Psoas muscle (tissue), 8 donors: ENCODE results near the gene CDC42BPA. TPM values are rescaled to one million over a fixed set of nuclear protein-coding genes. Genes with fewer than 3 reads are reported as not detected.

Source experiments
- ATAC-seq, 4 donors: fragments of 200-7000 bp; cut with Tn5 transposase; one replicate each; pipeline ENCODE4 v1.9.1; 2020; ENCODE audit warnings: moderate library complexity in 3 of 4, mild to moderate bottlenecking in 2 of 4
- DNase-seq, 2 donors: peaks; one replicate each; pipeline ENCODE4 v3.0.0-alpha.2; 2020
- H3K27ac ChIP-seq: fragments of 200-600 bp; one replicate; pipeline ENCODE4 v1.8.0; 2022
- H3K27me3 ChIP-seq, 3 donors: fragments of 200-600 bp in 1 of 3; one replicate each; pipeline versions ENCODE4 v1.6.1 to v1.8.0; 2013 to 2022; ENCODE audit warnings: low read length in 2 of 3, mild to moderate bottlenecking in 2 of 3, moderate library complexity in 1 of 3; ENCODE audit not compliant: insufficient read depth in 3 of 3
- H3K36me3 ChIP-seq, 2 donors: fragments of 200-600 bp in 1 of 2; one replicate each; pipeline versions ENCODE4 v1.6.1 to v1.8.0; 2013 to 2022; ENCODE audit warnings: low read depth in 1 of 2, mild to moderate bottlenecking in 1 of 2, moderate library complexity in 1 of 2; ENCODE audit not compliant: insufficient read depth in 1 of 2
- H3K4me1 ChIP-seq: fragments of 200-600 bp; one replicate; pipeline ENCODE4 v1.8.0; 2022
- H3K4me3 ChIP-seq: fragments of 200-600 bp; one replicate; pipeline ENCODE4 v1.8.0; 2022; ENCODE audit warnings: mild to moderate bottlenecking
- H3K9me3 ChIP-seq: fragments of 200-600 bp; one replicate; pipeline ENCODE4 v1.8.0; 2022
- WGBS, 3 donors: extraction: QIAGEN DNeasy Blood & Tissue Kit; methylation state at CpG; one replicate each; pipeline versions ENCODE4 v1.1.6 to v1.1.7; 2013; 5-methylcytosine and 5-hydroxymethylcytosine counted together
- intact Hi-C, 2 donors: fragments of 100-400 bp; cut with DNase I; formaldehyde crosslinking; loops; one replicate each; pipeline versions ENCODE4 v1.11.0 to v1.14.2; 2022
- polyA plus RNA-seq, 3 donors: library from polyadenylated mRNA; stranded (reverse); fragments of 200-250 nt; gene quantifications; one replicate each; pipeline ENCODE4 v1.2.3, GENCODE V29; 2013
- total RNA-seq, 4 donors: library from RNA; stranded (reverse); fragmentation: NEBNext Ultra II Directional in 2 of 4; extraction: Animal tissue kit (Norgen Biotek cat#: 25700) in 2 of 4; gene quantifications; one replicate each; pipeline versions ENCODE4 v1.2.1 to v1.2.4, GENCODE V29; 2021 to 2023
- TF ChIP-seq, protein P1 (sequence below): fragments of 200-600 bp; IDR thresholded peaks from one replicate; pipeline ENCODE4 v1.8.0; 2022; ENCODE audit warnings: antibody characterized with exemption
- donor health status: healthy with polysubstance abuse.
- donor health status: DM: no; HTN: no; CAD: no; lungs with moderate emphysema.
- donor health status: Bipolar disorder and iron deficiency.
- donor health status: healthy.
- donor health status: DM: yes; HTN: yes; CAD: no.
- donor health status: DM: no; HTN: no; CAD: no.
- donor health status: DM: no; HTN: no; CAD: no.
- donor health status: DM: yes; HTN: yes; CAD: no.

The CDC42BPA gene
- total and polyA plus RNA-seq, 7 donors = 5.3 to 23.0 (median 15.7) TPM

DNA sequence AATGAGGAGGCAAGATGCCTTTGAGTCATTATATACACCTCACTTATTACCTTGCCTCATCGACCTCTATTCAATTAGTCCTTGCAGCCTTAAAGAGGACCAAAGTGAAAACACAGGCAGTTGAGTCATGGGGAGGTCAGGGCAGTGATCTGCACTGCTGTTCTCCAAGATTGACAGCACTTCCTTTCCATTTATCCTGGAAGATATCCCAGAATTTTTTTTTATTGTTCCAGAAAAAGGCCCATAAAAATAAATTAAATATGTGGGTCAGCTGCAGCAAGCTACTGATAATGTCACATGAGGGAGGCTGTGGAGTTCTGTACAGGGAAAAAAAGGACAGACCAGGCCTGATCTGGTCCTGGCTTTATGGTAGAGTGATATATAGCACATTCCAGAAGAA lies 33.2 kb upstream of the CDC42BPA start:
- Histone ChIP-seq H3K4me1 (no peaks in the 10 kb centered on the region), H3K27ac (no peak overlapping the region), H3K9me3 (no peaks in the 10 kb centered on the region), H3K4me3 (no peak overlapping the region), H3K27me3 (no peaks in the 10 kb centered on the region), H3K36me3 (no peaks in the 10 kb centered on the region)
- TF ChIP-seq, protein P1, sequence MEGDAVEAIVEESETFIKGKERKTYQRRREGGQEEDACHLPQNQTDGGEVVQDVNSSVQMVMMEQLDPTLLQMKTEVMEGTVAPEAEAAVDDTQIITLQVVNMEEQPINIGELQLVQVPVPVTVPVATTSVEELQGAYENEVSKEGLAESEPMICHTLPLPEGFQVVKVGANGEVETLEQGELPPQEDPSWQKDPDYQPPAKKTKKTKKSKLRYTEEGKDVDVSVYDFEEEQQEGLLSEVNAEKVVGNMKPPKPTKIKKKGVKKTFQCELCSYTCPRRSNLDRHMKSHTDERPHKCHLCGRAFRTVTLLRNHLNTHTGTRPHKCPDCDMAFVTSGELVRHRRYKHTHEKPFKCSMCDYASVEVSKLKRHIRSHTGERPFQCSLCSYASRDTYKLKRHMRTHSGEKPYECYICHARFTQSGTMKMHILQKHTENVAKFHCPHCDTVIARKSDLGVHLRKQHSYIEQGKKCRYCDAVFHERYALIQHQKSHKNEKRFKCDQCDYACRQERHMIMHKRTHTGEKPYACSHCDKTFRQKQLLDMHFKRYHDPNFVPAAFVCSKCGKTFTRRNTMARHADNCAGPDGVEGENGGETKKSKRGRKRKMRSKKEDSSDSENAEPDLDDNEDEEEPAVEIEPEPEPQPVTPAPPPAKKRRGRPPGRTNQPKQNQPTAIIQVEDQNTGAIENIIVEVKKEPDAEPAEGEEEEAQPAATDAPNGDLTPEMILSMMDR = no peak
- WGBS, 3 donors = 0 to 24% (median 0%) methylated on average over 1 of the region's 1 CpG
- ATAC-seq = peak in 2 of 4 donors; percentile 42 to 46
- no peak for DNase-seq
- intact Hi-C loops = no loop called here

DNA sequence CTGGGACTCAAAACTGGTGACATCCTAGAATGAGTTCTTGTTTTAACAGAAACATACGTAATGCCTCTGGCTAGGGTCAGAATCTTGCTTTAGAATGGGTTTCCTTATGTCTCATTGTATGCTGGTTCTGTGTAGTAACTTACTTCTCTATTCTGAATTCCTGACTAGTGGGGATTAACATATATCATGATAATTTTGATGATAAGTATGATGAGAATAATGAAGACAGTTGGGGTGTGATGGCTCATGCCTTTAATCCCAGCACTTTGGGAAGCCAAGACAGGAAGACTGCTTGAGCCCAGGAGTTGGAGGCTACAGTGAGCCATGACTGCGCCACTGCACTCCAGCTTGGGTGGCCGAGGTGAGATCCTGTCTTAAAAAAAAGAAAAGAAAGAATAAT lies 31.7 kb upstream of the CDC42BPA start:
- Histone ChIP-seq H3K27ac (no peak overlapping the region), H3K4me3 (no peak overlapping the region), H3K36me3 (no peaks in the 10 kb centered on the region), H3K27me3 (no peaks in the 10 kb centered on the region), H3K4me1 (no peaks in the 10 kb centered on the region), H3K9me3 (no peaks in the 10 kb centered on the region)
- TF ChIP-seq, protein P1 = no peak
- ATAC-seq (no peak), DNase-seq (no peak)
- intact Hi-C loops = no loop called here
- 90 to 99% (median 98%) methylated on average over 3 of the region's 3 CpGs for WGBS, 3 donors

DNA sequence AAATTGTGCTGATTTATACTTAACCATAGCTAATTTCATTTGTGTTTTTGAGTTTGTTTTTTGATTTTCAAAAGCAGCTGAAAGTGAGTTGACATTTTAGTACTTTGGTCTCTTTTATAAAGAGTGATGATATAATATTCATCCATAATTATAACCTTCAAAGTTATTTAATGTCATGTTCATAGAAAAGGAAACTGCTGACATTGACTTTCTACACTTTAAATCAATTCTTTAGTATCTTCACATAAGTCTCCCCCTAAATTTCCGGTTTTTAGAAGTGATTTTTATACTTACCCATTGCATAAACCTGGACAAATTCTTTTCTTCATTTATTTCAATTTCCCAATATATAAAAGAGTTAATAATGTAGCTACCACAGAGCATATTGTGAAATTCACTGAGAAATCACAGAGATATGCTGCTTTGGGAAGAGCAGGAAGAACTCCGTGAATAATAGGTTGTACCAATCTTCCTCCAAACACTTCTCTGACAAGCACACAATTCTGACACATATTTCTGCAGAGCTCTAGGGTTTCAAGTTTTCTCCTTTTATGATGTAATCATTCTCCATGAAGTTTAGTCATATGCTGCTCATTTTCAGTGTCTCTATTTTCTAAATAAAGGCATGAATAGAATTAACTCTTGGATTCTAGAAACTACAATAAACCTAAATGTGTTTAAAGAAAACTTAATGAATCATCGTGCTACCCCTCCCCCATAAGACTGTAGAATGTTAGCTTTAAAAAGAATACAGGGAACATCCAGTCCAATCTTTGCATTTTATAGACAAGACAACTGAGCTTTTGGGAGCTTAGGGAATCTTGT lies 25.6 kb upstream of the CDC42BPA start:
- intact Hi-C loops = no loop called here
- ATAC-seq (peak in 3 of 4 donors; percentile 36 to 67 (median 56)), DNase-seq (no peak)
- Histone ChIP-seq H3K36me3 (no peaks in the 10 kb centered on the region), H3K27me3 (no peaks in the 10 kb centered on the region), H3K4me3 (no peak overlapping the region), H3K27ac (no peak overlapping the region), H3K9me3 (no peaks in the 10 kb centered on the region), H3K4me1 (no peaks in the 10 kb centered on the region)
- TF ChIP-seq, protein P1 = no peak
- 25 to 44% (median 26%) methylated on average over 3 of the region's 3 CpGs for WGBS, 3 donors

DNA sequence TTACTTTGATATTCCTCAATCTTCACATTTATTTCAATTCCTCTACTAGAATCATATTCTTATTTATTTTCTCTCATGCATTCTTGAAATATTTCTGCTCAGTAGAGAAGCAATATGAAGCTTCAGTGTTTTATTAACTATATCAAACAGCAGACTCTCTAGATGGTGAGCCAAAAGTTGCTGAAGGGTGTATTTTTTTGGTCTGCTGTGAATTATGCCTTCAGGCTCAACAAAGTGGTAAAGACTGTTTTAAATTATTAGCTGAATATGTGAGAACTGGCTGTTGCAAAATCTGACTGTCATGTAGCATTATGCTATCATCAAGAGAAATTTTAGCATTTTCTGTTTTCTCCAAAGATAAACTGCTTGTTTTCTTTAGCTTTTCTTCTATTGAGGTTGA lies 24.9 kb upstream of the CDC42BPA start:
- H3K4me1 ChIP-seq = no peaks in the 10 kb centered on the region
- H3K27me3 ChIP-seq = no peaks in the 10 kb centered on the region
- ATAC-seq = no peak
- intact Hi-C loops = no loop called here
- no peak overlapping the region for H3K4me3 ChIP-seq
- H3K36me3 ChIP-seq = no peaks in the 10 kb centered on the region
- no peaks in the 10 kb centered on the region for H3K9me3 ChIP-seq
- TF ChIP-seq, protein P1 = no peak
- no peak overlapping the region for H3K27ac ChIP-seq
- DNase-seq = no peak
